HEK293T (cell line): Measurements from ENCODE around the gene SLC7A6.

Experiments used
- BHLHE40 ChIP-seq: fragments of 450-650 bp; IDR thresholded peaks from 2 replicates; pipeline ENCODE4 v1.6.1; 2016; ENCODE audit warnings: mild to moderate bottlenecking, moderate library complexity, borderline replicate concordance
- SP1 ChIP-seq: fragments of 450-650 bp; IDR thresholded peaks from 2 replicates; pipeline ENCODE4 v1.6.1; 2017

DNA sequence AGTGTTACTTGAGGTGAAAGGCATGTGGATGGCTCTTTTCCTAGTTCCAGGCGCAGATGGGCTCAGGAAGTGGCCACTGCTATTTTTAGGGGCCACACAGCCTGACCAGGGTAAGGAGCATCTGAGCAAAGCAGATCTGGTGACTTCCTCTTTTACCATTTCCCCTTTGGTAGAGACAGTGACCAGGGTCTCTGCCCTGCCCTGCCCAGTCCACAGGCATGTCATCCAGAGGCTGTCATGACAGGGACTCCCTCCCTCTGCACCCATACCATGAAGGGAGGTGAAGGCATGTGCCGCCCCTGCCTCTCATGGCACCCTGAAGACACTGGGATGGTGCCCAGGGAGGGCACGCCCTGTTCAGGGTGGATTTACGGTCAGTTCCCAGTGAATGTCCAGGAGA is 16.9 kb upstream of the SLC7A6 start:
- TF ChIP-seq BHLHE40 (no peak), SP1 (no peak)
